Lung microvascular endothelial cell (primary cell): ENCODE measurements around the gene NFX1. TPM values are rescaled to one million over a fixed set of nuclear protein-coding genes. Genes with fewer than 3 reads are reported as not detected.

Experiments
- DNase-seq, 2 donors: peaks; one replicate each; pipeline versions ENCODE4 v3.0.0 to v3.0.0-alpha.2; 2010; ENCODE audit warnings: low read depth in 2 of 2
- total RNA-seq: library from RNA; depleted of rRNA; stranded (reverse); fragments of >200 nt; gene quantifications from 2 replicates; pipeline ENCODE4 v1.2.1, GENCODE V29; 2014

Gene NFX1
- total RNA-seq, result 8.5 and 12.3 TPM in 2 replicates

DNA sequence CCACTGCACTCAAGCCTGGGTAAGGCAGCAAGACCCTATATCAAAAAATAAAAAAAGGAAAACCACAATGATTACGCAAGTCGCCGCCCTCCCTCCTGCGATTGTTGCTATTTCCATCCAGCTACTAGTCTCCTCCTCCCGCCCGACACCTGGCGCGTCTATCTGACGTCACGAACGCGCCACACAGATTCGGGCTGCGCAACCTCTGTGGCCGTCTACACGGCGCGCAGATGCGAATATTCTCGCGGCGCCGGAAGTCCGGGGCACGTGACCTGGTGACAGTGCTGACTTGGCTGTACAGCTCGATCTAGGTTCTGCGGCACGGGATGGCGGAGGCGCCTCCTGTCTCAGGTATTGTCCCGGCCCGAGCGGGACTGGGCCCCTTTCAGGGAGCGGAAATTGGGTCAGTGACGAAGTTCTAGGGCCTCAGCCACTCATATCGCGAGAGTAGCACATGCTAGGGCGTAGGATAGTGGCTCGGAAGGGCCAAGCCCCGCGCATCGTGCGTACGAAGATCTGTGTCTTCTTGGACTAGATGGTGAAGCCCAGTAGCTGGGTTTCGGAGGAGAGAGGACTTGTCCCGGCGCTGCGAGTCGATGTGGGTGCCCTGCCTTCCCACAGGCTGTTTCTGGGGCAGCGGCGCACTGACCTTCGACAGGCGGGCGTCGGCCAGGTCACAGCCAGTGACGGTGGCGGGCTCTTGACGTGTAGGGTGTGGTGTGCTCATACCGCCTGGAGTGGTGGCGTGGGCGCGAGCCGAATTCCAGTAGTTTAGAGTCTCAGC is at the start of gene NFX1:
Gene NFX1, plus strand, starts transcription at position 270 of the 784 bp plus-strand sequence. Its CDS starts 57 bp downstream, at position 327.
- DNase-seq, result peak; percentile 99 to 100

DNA sequence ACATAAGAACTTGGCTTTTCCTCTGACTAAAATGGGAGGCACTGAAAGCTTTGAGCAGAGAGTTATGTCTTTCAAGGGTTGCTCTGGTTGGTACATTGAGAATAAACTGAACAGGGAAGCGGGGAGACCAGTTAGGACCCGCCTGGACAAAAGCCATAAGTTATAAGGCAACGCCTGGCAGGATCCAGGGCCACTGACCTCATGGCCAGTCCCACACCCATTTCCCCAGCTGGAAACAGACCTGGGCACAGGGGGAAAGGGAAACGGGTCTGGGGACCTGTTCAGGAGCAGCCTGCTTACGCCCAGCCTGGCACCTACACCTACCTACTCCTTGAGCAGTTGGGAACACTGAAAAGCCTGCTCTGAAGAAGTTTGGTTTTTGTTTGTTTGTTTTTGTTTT is 49.0 kb upstream of the NFX1 start:
- no peak for DNase-seq

DNA sequence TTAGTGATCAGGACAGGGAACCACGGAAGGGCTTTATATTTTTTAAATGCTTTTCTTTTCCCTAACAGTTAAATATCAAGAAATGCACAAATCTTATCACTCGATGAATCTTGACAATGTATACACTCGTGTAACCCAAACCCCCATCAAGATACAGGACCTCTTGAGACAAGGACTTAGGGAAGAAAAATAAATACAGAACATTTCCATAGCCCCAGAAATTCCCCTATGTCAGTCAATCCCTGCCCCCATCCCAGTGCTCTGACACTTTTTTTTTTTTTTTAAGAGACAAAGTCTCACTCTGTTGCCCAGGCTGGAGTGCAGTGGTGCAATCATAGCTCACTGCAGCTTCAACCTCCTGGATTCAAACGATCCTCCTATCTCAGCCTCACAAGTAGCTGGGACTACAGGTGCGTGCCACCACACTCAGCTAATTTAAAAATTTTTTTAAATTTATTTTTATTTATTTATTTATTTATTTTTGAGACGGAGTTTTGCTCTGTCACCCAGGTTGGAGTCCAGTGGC is 47.6 kb upstream of the NFX1 start:
- DNase-seq, result no peak

DNA sequence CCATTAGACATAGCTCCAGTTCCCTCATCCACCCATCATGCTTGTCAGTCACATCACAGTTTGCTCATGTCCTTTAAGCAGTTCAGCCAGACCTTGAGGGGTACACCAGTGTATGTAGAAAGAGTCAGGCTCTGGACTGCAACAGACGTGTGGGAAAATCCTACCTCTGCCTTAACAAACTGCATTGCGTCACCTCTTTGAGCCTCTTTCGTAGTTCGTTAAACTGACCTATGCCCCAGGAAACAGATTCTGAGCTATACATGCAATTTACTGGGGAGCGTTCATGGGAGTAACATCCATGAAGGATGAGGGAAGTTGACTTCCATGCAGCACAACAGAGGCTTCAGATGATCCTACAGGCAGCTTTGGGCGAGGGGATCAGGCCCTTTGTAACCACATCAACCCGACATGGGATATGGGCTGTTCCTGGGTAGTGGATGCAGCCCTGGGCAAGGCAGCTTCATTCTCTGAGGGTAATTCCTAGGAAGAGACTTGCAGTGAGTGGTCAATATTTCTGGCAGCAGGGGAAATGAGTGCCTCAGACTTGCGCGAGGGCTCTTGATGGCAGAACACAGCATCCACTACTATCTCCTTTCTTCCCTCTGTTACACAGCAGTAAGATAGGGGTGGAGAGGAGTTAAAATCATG is 46.1 kb upstream of the NFX1 start:
- DNase-seq, result no peak

DNA sequence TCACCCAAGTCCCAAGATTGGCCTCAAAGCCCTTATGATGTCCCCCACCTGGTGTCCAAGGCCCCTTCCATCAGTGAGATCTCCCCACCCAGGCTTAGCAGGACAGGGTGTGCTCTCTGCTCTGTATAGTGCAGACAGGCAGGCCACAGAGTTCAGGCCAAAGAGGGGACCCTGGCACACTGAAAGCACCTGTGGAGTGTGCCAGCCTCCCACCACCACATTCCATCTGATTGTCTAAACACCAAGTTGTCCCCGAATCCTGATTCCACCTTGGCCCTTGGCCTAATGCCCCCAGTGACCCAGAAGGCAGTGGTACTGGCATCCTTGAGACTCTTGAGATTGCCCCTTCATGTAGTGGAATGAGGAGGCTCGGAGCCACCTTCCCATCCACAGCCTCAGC is 45.0 kb upstream of the NFX1 start:
- no peak for DNase-seq

DNA sequence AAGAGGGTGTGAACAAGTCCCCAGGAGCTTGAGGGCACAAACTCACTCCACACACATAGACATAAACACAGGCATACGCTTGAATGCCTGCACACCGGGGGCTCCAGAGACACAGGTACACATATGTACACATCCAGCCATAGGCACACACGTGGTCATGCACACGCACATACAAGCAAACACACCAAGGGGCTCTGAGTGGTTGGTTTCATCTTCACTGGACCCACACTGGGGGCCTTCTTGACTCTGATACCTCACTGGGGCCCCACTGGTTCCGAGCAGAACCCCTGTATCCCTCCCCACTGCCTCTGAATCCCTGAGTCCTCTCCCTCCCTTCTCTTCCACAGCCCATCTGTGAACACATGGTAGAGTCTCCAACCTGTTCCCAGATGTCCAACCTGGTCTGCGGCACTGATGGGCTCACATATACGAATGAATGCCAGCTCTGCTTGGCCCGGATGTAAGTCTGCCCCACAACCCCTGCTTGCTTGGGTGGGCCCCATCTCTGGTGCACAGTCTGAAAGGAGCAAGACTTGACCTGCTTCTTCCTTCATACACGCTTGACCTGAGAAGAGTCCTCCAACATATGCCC is 44.0 kb upstream of the NFX1 start:
- no peak for DNase-seq

DNA sequence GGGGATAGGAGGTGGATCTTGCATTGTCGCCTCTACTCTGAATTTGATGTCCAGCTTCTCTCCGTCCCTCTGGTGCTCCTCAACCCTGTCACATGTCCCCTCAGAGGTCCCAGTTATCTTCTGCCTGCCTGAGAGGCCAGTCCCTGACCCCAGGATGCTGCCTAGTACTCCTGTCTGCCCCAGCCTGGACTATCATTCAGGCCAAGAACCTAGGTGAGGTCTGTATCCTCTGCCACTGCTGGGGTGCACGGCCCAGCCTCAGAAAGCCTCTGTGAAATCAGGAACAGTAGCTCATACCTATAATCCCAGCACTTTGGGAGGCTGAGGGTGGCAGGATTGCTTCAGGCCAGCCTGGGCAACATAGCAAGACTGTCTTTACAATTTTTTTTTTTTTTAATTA is 41.7 kb upstream of the NFX1 start:
- no peak for DNase-seq

DNA sequence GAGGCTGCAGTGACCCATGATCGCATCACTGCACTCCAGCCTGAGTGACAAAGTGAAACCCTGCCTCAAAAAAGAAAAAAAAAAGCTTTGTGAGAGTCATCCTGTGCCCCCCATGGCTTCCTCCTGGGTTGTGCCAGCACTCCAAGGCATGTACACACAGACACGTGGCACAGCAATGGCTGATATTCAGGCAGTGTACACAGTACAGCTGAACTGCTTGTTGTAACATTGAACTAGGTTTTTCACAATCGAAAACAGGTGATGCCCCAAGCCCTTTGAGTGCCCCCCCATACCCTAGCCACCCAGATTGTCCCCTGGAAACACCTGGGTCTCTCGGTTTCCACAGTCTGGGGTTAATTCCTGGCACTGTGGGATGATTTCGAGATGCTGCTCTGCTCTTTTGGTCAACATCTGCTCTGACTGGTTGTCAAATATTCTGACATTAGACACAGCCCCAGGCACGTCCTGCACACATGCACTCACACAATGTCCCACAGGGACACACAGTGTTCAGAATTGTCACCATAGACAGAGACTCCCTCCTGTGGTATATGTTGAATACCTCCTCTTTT is 41.1 kb upstream of the NFX1 start:
- peak in 1 of 2 donors; percentile 22 for DNase-seq

DNA sequence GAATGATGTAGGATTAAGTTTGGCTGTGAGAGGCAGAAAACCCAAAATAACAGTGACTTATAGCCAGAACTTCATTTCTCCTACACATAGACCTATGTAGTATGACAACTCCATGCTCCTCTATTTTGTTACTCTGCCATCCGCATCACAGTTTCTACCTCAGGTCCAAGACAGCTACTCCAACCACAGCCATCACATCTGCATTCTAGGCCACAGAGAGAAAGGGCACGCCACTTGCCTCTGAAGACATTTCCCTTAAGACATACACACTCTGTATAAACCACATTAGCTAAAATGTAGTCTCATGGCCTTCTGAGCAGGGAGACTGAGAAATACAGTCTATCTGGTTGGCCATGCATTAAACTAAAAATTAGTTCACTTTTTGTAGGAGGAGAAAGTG is 40.3 kb upstream of the NFX1 start:
- DNase-seq, result no peak

DNA sequence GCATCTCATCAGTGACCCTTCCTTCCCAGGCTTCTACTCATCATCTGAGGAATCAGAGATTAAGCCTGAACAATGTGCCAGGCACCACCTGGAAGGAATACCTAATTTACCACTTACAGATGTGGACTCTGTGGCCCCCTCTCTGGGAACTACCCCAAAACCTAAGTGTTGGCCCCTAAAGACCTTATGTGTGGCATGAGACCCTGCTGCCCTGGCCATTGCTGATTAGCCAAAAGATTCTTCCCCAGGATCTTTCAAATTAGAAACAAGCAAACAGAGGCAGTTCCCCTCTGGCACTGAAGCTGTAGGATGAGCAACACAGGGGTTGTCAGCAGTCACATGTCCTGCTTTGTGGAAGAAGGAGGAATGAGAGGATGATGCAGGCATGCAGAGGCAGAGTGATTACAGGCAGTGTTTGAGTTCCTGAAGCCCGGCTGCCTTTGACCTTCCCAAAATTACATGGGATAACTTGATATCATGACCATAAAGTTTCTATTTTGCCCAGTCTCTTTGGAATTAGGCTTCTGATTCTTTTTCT is 39.8 kb upstream of the NFX1 start:
- DNase-seq, result peak; percentile 29 to 35

DNA sequence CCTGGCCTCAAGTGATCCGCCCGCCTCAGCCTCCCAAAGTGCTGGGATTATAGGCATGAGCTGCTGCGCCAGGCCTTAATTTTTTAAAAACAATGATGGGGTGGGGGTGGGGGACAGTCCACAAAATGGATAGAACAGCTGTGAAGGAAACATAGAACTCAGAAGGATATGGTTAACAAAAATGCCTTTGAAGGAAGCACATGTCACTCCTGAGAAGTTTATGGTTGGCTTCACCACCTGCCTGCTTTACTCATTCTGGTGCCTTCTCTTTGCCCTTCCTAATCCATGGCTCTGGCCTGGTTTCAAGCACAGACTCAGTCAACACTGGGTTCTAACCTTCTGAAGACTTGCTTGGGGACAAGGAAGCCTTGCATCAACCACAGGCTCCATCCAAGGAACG is 36.1 kb upstream of the NFX1 start:
- no peak for DNase-seq

DNA sequence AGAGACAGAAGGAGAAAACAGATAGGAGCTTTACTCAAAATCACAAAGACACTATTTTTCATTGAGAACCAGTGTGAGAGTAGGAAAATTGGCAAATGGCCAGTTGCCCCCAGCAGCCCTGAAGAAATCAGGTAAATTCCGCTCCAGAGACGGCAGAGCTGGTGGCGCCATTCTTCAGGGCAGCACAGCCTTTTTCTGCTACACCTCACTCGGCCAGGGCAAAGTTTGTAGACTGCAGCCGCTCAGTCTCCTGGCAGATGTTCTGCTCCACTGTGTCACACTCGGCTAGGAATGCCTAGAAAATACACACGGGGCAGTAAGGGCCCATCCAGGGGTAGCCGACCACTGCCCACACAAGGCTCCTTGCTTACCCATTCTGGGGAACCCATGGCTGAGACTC is 35.3 kb upstream of the NFX1 start:
- no peak for DNase-seq

DNA sequence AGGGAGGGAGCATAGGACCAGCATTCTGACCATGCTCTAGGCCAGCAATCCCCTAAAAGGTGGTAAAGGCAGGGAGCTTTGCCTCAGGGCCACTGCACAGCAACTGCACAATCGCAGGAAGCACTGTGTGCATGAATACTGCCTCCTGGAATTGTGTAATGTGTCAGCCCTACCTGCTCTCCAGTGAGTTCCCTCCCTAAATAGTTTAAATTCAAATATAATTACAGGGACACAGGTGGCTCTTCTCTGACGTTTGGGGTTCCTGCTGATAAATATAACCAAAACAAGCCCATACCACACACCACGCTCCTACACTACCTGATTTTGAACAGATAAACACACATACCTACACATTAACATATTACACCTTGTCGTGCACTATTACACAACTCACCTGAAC is 34.8 kb upstream of the NFX1 start:
- DNase-seq, result no peak

DNA sequence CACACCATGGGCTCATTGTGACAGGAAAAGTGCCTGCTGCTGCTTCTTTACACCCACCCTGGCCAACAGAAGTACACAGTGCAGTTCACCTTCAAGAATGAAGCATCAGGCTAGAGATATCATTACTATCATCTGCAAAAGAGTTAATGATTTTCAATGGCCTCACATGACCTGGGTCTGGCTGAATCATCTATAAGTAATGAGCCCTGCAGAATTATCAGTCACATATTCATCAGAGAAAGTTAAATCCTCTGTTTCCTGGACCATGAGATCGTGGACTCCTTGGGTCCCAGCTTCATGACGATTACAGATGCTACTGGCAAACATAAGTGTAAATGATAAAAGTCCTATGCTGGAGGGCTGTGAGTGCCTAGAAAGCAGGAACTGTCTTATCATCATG is 34.1 kb upstream of the NFX1 start:
- no peak for DNase-seq

DNA sequence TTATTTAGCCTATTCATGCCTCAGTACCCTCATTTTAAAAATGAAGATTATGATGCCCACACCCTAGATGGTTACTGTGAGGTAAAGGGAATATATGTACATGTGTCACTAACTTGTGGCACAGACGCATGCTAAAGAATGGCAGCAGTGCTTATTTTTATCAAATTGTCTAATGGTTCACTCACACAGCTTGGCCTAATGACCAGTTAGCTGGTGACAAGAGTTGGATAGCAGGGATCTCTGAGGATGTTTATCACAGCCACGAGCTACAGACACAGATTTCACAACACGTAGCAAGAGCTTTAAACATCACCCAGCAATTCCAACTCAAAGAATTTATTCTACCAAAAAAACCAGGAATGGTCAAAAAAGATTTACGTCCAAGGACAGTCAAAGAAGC is 33.0 kb upstream of the NFX1 start:
- no peak for DNase-seq

DNA sequence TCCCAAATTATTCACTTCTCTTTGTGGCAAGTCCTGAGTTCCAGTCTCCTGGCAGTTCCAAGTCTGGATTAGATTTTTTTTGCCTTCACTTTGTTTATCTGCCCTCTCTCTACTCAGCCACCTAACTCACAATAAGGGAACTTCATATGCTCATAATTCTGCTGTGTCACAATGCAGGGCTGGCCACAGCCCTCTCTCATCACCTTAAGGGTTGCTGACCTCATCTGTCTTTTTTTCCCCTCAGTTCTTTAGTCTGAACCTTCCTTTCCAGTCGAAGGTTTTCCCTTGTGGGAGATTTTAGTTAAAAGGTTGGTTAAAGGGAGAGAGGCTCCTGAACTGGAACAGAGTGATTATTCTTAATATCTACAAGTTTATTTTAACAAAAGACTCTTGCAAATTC is 29.9 kb upstream of the NFX1 start:
- DNase-seq, result no peak

DNA sequence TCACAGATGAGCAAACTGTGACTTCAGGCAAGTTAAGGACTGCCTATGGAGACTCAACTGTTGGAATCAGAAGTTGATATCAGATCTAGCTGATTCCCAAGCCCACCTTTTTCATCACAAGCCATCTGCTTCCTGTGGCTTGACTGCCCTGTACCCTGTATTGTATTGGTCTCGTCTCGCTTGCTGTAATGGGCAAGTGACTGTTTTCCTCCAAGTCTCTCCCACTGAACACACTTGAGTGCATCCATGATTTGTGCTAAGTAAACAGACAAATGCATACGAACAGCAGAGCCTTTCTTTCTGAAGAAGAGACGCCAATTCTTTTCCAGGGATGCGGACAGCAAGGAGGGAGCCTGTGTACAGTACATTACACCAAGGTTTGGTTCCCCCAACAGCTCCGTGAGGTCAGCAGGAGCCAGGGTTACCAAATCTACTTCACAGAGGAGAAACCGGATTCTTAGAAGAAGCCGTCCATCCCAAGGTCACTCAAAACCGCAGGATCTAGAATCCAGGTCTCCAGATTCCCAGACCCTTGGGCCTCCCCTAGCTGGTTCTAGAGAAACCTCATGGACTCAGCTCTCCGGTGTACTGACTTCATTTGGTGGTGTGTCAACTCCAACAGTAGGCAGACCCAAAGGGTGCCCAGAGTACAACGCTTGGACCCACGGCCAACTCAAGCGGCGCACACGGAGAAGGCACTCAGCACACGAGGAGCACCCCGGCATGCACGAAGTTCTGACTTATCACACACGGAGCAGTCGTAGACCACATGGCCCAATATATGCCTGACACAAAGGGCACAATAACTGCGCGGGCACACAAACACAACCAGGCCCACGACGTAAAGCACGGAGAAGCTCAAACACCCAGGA is 26.9 kb upstream of the NFX1 start:
- DNase-seq, result peak; percentile 26 to 56

DNA sequence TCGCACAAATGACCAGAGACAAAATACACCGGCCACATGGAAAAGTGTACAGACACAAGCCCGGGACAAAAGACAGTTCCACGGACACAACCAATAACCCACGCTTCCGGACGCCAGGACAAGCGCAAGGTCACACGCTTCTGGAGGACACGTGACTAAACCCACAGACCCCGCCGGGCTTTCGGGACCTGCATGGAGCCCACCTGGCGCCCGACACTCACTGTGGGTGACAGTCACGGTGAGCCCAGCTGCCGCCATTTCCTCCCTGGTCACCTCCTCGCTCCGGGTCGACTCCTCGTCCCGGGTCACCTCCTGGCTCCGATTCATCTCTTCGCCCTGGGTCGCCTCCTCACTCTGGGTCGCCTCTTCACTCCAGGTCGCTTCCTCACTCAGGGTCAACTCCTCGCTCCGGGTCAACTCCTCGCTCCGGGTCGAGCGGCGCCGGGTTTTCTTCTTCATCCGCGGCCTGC is 26.3 kb upstream of the NFX1 start:
- peak in 1 of 2 donors; percentile 63 for DNase-seq

DNA sequence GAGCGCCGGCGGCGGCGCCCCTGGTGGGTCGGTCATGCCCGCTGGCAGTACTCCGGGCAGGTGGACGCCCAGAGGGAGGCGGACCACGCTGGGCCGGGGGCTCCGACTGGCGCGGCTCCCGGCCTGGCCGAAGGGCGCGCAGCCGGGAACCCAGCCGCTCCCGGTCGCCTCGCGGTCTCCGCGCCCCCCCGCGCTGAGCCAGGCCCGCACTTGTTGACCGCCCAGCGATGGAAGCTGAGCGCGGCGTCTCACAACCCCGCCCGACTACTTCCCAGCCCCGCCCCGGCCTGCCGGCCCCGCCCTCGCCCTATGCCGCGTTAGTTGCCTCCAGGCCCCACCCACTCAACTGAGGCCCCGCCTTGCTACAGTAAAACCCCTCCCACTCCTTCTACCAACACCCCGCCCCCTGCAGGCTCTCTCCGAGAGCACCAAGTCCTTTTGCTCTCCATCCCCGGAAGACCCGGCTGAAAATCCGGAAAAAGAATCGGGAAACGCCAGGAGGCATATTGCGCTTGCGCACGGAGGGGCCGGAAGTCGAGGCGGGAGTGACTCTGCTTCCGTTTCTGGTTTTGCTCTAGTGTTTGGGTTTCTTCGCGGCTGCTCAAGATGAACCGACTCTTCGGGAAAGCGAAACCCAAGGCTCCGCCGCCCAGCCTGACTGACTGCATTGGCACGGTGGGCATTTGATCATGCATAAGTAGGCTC is 25.7 kb upstream of the NFX1 start, which contains the start of the genes BAG1 and CHMP5:
Gene BAG1, minus strand, starts transcription at position 236 of the 705 bp plus-strand sequence.
Gene CHMP5, plus strand, starts transcription at position 577 of the 705 bp plus-strand sequence. Its CDS starts 30 bp downstream, at position 607.
- peak; percentile 99 to 100 for DNase-seq
